IMR-90 (cell line): ENCODE results near the gene EPHA6. TPM values are rescaled to one million over a fixed set of nuclear protein-coding genes. Genes with fewer than 3 reads are reported as not detected.
"Not testable (repeated sequence)": the region's sequence is repeated elsewhere in the genome, so short reads cannot be mapped to it uniquely, and the experiment has no call there.

ENCODE experiments used
- ATAC-seq: fragments of 200-7000 bp; cut with Tn5 transposase; 2 replicates; pipeline ENCODE4 v1.9.1; 2020; ENCODE audit warnings: low read depth, mild to moderate bottlenecking, moderate library complexity
- BruUV-seq: library from RNA; stranded (reverse); fragments of 400-500 nt; replicated peaks from 2 replicates; lab custom pipeline; 2021; lab: Mats Ljungman, UMichigan
- CTCF ChIA-PET: fragments of 300-600 bp; formaldehyde crosslinking; extraction: SDS; loops from one replicate; lab custom pipeline; 2021; ENCODE audit warnings: antibody characterized with exemption; lab: Yijun Ruan, JAX
- POLR2A ChIA-PET: fragments of 300-600 bp; sonication (Branson Sonifier 250); formaldehyde crosslinking; loops from one replicate; lab custom pipeline; 2022; ENCODE audit warnings: antibody characterized with exemption; ENCODE audit not compliant: unreplicated experiment; lab: Charles Lee
- DNase-seq: peaks from one replicate; pipeline ENCODE4 v3.0.0; 2013
- H2AFZ ChIP-seq: replicated peaks from 2 replicates; pipeline ENCODE3; 2013; ENCODE audit warnings: low read length, mild to moderate bottlenecking; ENCODE audit not compliant: poor library complexity
- H2AK5ac ChIP-seq: 2 replicates; pipeline ENCODE4 v1.6.1; 2013; ENCODE audit warnings: low read depth, low read length, inconsistent platforms
- H2AK9ac ChIP-seq: replicated peaks from 2 replicates; pipeline ENCODE3; 2013; ENCODE audit warnings: mild to moderate bottlenecking, low read depth, low read length, moderate library complexity; ENCODE audit not compliant: poor library complexity
- H2BK120ac ChIP-seq: 2 replicates; pipeline ENCODE4 v1.6.1; 2013; ENCODE audit warnings: low read depth, low read length, inconsistent platforms
- H2BK15ac ChIP-seq: 3 replicates; pipeline ENCODE4 v1.6.1; 2013; ENCODE audit warnings: low read depth, low read length, inconsistent platforms
- H2BK20ac ChIP-seq: 2 replicates; pipeline ENCODE4 v1.6.1; 2013; ENCODE audit warnings: low read depth, mild to moderate bottlenecking, inconsistent platforms, low read length, moderate library complexity
- H2BK5ac ChIP-seq: 2 replicates; pipeline ENCODE4 v1.6.1; 2013; ENCODE audit warnings: mild to moderate bottlenecking, low read depth, low read length, inconsistent platforms; ENCODE audit not compliant: poor library complexity, severe bottlenecking
- H3K14ac ChIP-seq: replicated peaks from 2 replicates; pipeline ENCODE4 v1.6.1; 2013; ENCODE audit warnings: low read depth, low read length, inconsistent platforms
- H3K18ac ChIP-seq: 2 replicates; pipeline ENCODE4 v1.6.1; 2013; ENCODE audit warnings: low read depth, low read length, control low read depth
- H3K23ac ChIP-seq: 2 replicates; pipeline ENCODE4 v1.6.1; 2013; ENCODE audit warnings: low read depth, low read length, inconsistent platforms
- H3K27ac ChIP-seq: 2 replicates; pipeline ENCODE4 v1.5.1; 2013; ENCODE audit warnings: mild to moderate bottlenecking, control low read depth, low read length; ENCODE audit not compliant: insufficient read depth
- H3K27me3 ChIP-seq: 2 replicates; pipeline ENCODE4 v1.6.1; 2013; ENCODE audit warnings: low read length; ENCODE audit not compliant: control insufficient read depth, insufficient read depth
- H3K36me3 ChIP-seq: 2 replicates; pipeline ENCODE4 v1.6.1; 2013; ENCODE audit warnings: low read length, mixed read lengths; ENCODE audit not compliant: control insufficient read depth, insufficient read depth
- H3K4ac ChIP-seq: 2 replicates; pipeline ENCODE4 v1.6.1; 2013; ENCODE audit warnings: low read depth, low read length, inconsistent platforms
- H3K4me1 ChIP-seq: 2 replicates; pipeline ENCODE4 v1.6.1; 2013; ENCODE audit warnings: low read length, mixed read lengths; ENCODE audit not compliant: control insufficient read depth, insufficient read depth
- H3K4me2 ChIP-seq: 2 replicates; pipeline ENCODE4 v1.6.1; 2013; ENCODE audit warnings: low read depth, mild to moderate bottlenecking, control low read depth, low read length, moderate library complexity
- H3K4me3 ChIP-seq: 2 replicates; pipeline ENCODE4 v1.5.1; 2013; ENCODE audit warnings: low read depth, mild to moderate bottlenecking, control low read depth, low read length, moderate library complexity; ENCODE audit not compliant: insufficient read depth
- H3K56ac ChIP-seq: 2 replicates; pipeline ENCODE4 v1.6.1; 2013; ENCODE audit warnings: low read length, inconsistent platforms; ENCODE audit not compliant: insufficient read depth; ENCODE audit errors: extremely low read depth
- H3K79me1 ChIP-seq, 2 experiments: 2 replicates each; pipeline ENCODE4 v1.6.1; 2013; ENCODE audit warnings: low read length in 2 of 2, inconsistent platforms in 1 of 2, low read depth in 1 of 2
- H3K9ac ChIP-seq: 2 replicates; pipeline ENCODE4 v1.6.1; 2013; ENCODE audit warnings: low read depth, low read length, control low read depth
- H3K9me1 ChIP-seq: 2 replicates; pipeline ENCODE4 v1.6.1; 2013; ENCODE audit warnings: low read length, inconsistent platforms; ENCODE audit not compliant: insufficient read depth
- H3K9me3 ChIP-seq: 2 replicates; pipeline ENCODE4 v1.6.1; 2013; ENCODE audit warnings: low read length; ENCODE audit not compliant: control insufficient read depth, insufficient read depth
- H4K20me1 ChIP-seq: 2 replicates; pipeline ENCODE4 v1.6.1; 2013; ENCODE audit warnings: low read length, inconsistent platforms; ENCODE audit not compliant: insufficient read depth
- H4K5ac ChIP-seq: 2 replicates; pipeline ENCODE4 v1.6.1; 2013; ENCODE audit warnings: mild to moderate bottlenecking, low read depth, low read length, control low read depth
- H4K8ac ChIP-seq, 2 experiments: 2 replicates each; pipeline ENCODE4 v1.6.1; 2013; ENCODE audit warnings: low read depth in 2 of 2, low read length in 2 of 2, control low read depth in 1 of 2, inconsistent platforms in 1 of 2
- H4K91ac ChIP-seq: 2 replicates; pipeline ENCODE4 v1.6.1; 2013; ENCODE audit warnings: low read depth, low read length, inconsistent platforms; ENCODE audit not compliant: insufficient read depth
- WGBS, 2 experiments: methylation state at CpG; one replicate each; pipeline versions ENCODE4 v1.1.5 to v1.1.7; 2013; ENCODE audit warnings: missing lambda C conversion rate in 2 of 2; ENCODE audit not compliant: insufficient read length in 1 of 2; ENCODE audit errors: extremely low coverage in 2 of 2; 5-methylcytosine and 5-hydroxymethylcytosine counted together
- dilution Hi-C: fragments of 300-500 bp; cut with HindIII; formaldehyde crosslinking; loops from one replicate; pipeline ENCODE4 v1.14.3; 2018; ENCODE audit warnings: low sequenced_read_pairs; ENCODE audit not compliant: unreplicated experiment
- in situ Hi-C: fragments of 300-500 bp; cut with MboI; formaldehyde crosslinking; loops from 3 replicates; pipeline ENCODE4 v1.14.3; 2019; ENCODE audit warnings: low sequenced_read_pairs, inconsistent platforms, mixed read lengths
- intact Hi-C: fragments of 100-400 bp; cut with micrococcal nuclease; formaldehyde crosslinking; loops from 2 replicates; pipeline ENCODE4 v1.10.0; 2022
- polyA plus RNA-seq, 3 experiments: library from polyadenylated mRNA; depleted of rRNA; stranded (reverse); fragments of >200 nt; gene quantifications; 2 replicates each; pipeline ENCODE4 v1.2.3, GENCODE V29; 2012; ENCODE audit warnings: low replicate concordance in 1 of 3
- total RNA-seq: library from RNA; depleted of rRNA; stranded (reverse); fragments of >200 nt; gene quantifications from 2 replicates; pipeline ENCODE4 v1.2.3, GENCODE V29; 2012

EPHA6 gene
- total and polyA plus RNA-seq, 2 of the 4 experiments (the other 2 are of a cell fraction), result not detected

- WGBS, 2 experiments, result 44% methylated on average over 3 of the region's 6 CpGs; no CpG with 5 or more reads in 1 of the 2 experiments
Observed at GRCh38 chr3:97547573-97547972, 733.2 kb downstream of the EPHA6 start.

More at GRCh38 chr3:97547573-97547972, 733.2 kb downstream of the EPHA6 start:
- in situ Hi-C loops, CTCF ChIA-PET, H2AFZ ChIP-seq, H3K23ac ChIP-seq, H2BK5ac ChIP-seq, H3K14ac ChIP-seq, DNase-seq, H3K4ac ChIP-seq, H4K20me1 ChIP-seq, H2BK15ac ChIP-seq, H3K9me3 ChIP-seq, BruUV-seq, H3K9me1 ChIP-seq, H3K9ac ChIP-seq, ATAC-seq, H3K36me3 ChIP-seq, H3K4me1 ChIP-seq, H2BK120ac ChIP-seq, H4K5ac ChIP-seq, dilution Hi-C loops, H3K18ac ChIP-seq, H4K8ac ChIP-seq, H4K91ac ChIP-seq, H2AK9ac ChIP-seq, intact Hi-C loops, H3K4me2 ChIP-seq, POLR2A ChIA-PET, H3K27me3 ChIP-seq, H3K79me1 ChIP-seq, H2BK20ac ChIP-seq, H3K4me3 ChIP-seq, H3K56ac ChIP-seq, H2AK5ac ChIP-seq, H3K27ac ChIP-seq: not testable (repeated sequence)
